ENCODE measurements around the gene GUK1. TPM values are rescaled to one million over a fixed set of nuclear protein-coding genes. Genes with fewer than 3 reads are reported as not detected.

The GUK1 gene
- total and polyA plus RNA-seq, 2 of the 8 experiments (the other 6 are each of a cell fraction or from before 2014, with no cell fraction given): 68.5 to 183 TPM

DNA sequence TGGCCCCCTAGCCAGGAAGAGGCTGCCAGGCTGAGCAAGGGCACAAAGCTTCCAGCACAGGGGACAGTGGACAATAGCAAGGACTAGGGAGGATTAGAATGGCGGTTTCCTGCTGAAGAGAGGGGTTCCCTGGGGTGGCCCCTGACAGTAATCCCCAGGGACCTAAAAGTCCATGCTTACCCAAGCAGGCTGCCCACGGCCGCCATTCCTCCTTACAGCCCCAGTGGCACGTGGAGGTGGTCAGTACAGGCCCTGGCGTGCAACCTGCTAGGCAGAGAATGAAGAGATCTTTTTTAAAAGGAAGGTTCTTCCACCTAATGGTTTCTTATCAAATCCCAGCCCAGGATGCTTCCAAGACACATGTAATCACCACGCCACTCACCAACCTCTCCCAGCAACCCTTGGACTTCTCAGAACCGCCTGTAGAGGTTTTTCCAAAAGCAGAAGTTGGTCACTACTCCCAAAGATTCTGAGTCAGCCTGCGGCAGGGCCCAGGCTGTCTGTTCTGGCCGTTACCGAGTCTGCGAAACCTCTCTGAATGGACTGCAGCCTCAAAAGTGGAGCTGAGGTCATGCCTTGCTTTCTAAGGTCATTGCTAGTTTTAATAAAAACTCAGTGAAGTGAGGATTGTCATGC, 31.9 kb upstream of the GUK1 start:
- H3K79me1 ChIP-seq (ENCODE audit: low read depth, low read length): peaks cover 12% of the 10 kb centered on the region; the same call in 1 of the 2 replicates
- H3K79me2 ChIP-seq (ENCODE audit: control insufficient read depth in 1 of 2, insufficient read depth in 2 of 2, low read length in 2 of 2): peaks cover 3 to 8% of the 10 kb centered on the region in 2 experiments; a peak in 2 of 4 replicates
- H3K14ac ChIP-seq (ENCODE audit: insufficient read length): no peak overlapping the region
- H3K56ac ChIP-seq (replicated peaks; ENCODE audit: insufficient read length, low read depth, low read length): no peak overlapping the region
- H3K27me3 ChIP-seq (replicated peaks in 1 of 4; ENCODE audit: control insufficient read depth in 3 of 4, extremely low read depth in 1 of 4, insufficient read depth in 3 of 4, low read length in 3 of 4): peaks cover 0 to 6% (median 5%) of the 10 kb centered on the region in 4 experiments; a peak in 2 of 7 replicates
- peak overlapping the region in 3 of 4 experiments; percentile 85 to 95 (median 87); a peak in 3 of 7 replicates for H3K9ac ChIP-seq (replicated peaks in 1 of 4; ENCODE audit: extremely low read depth in 1 of 4, low read depth in 3 of 4, low read length in 3 of 4)
- no peaks in the 10 kb centered on the region for H3K9me3 ChIP-seq (ENCODE audit: insufficient read depth in 2 of 2, low read depth in 1 of 2, low read length in 1 of 2)
- H2BK20ac ChIP-seq (ENCODE audit: low read length): no peak overlapping the region
- FAIRE-seq (no peak), DNase-seq (ENCODE audit: low read depth in 1 of 2, low spot score in 2 of 2) (no peak)
- 0 out of 2 replicates have a peak overlapping the region, but pooled peaks have one; percentile 15 for H2AK5ac ChIP-seq (ENCODE audit: low read depth, low read length)
- H3K23ac ChIP-seq (ENCODE audit: insufficient read length): no peak overlapping the region
- H2BK15ac ChIP-seq (ENCODE audit: low read length): no peak overlapping the region
- no peak overlapping the region for H3K27ac ChIP-seq (ENCODE audit: low read depth, low read length)
- no peak overlapping the region for H2BK120ac ChIP-seq (replicated peaks; ENCODE audit: low read depth, low read length)
- H3K4me1 ChIP-seq (replicated peaks in 1 of 4; ENCODE audit: control insufficient read depth in 3 of 4, insufficient read depth in 4 of 4, low read length in 3 of 4): peaks cover 0 to 7% (median under 1%) of the 10 kb centered on the region in 4 experiments; a peak in 6 of 7 replicates
- H4K91ac ChIP-seq (replicated peaks; ENCODE audit: insufficient read length, low read length): no peak overlapping the region
- H2AFZ ChIP-seq (ENCODE audit: low read length): no peak overlapping the region
- peaks cover 3 to 16% (median 8%) of the 10 kb centered on the region in 4 experiments; a peak in 5 of 8 replicates for H3K36me3 ChIP-seq (ENCODE audit: control insufficient read depth in 2 of 4, insufficient read depth in 4 of 4, low read length in 3 of 4)
- peaks cover 8% of the 10 kb centered on the region; the same call in 1 of the 2 replicates for H3K23me2 ChIP-seq (ENCODE audit: low read depth, low read length)
- H3K18ac ChIP-seq (ENCODE audit: extremely low read depth, low read length): no peak overlapping the region
- H4K20me1 ChIP-seq (replicated peaks in 1 of 2; ENCODE audit: control insufficient read depth in 1 of 2, insufficient read depth in 2 of 2, low read length in 2 of 2): peaks cover 0 to 13% of the 10 kb centered on the region in 2 experiments
- no peak overlapping the region for H2BK12ac ChIP-seq (ENCODE audit: low read depth, low read length)
- 87% methylated on average over 11 of the region's 11 CpGs; no CpG with 5 or more reads in 1 of the 2 experiments for WGBS, 2 experiments (ENCODE audit: extremely low coverage in 1 of 2, insufficient coverage in 1 of 2, insufficient read length in 1 of 2, insufficient replicate concordance in 2 of 2, low coverage in 1 of 2, low lambda C conversion rate in 2 of 2, missing lambda C conversion rate in 1 of 2)
- peak overlapping the region; percentile 79 to 90 for H3K4me2 ChIP-seq (ENCODE audit: insufficient read depth in 1 of 2, low read depth in 2 of 2, low read length in 2 of 2)
- no peak overlapping the region for H4K5ac ChIP-seq (ENCODE audit: insufficient read length, low read depth, low read length)
- H3K4me3 ChIP-seq (ENCODE audit: extremely low read depth in 1 of 4, insufficient read depth in 2 of 4, low read depth in 3 of 4, low read length in 4 of 4): peak overlapping the region; percentile 71 to 96 (median 88)
- H3K4ac ChIP-seq (replicated peaks; ENCODE audit: insufficient read length, low read depth, low read length): no peak overlapping the region
- H4K8ac ChIP-seq (ENCODE audit: extremely low read depth, insufficient read depth, low read length): peak overlapping the region; percentile 59; the same call in 1 of the 2 replicates
- ChIA-PET CTCF (ENCODE audit: partially characterized antibody) (interaction anchor here (1.3 to 1.8 kb wide), 2 partner anchors 103 to 109 kb away, joined by 4 to 8 read pairs; no protein-coding TSS in a partner anchor), POLR2A (ENCODE audit: partially characterized antibody) (interaction anchor here (0.8 to 1.6 kb wide), 5 partner anchors 8 to 26 kb away, joined by 3 to 4 read pairs (median 3); partner anchors contain the start of gene ARF1)
- H2BK5ac ChIP-seq (ENCODE audit: low read depth, low read length): no peak overlapping the region
- TF ChIP-seq, protein P1, sequence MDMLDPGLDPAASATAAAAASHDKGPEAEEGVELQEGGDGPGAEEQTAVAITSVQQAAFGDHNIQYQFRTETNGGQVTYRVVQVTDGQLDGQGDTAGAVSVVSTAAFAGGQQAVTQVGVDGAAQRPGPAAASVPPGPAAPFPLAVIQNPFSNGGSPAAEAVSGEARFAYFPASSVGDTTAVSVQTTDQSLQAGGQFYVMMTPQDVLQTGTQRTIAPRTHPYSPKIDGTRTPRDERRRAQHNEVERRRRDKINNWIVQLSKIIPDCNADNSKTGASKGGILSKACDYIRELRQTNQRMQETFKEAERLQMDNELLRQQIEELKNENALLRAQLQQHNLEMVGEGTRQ (IDR thresholded peaks at IDR 0.05; ENCODE audit: low read length): no peak
- TF ChIP-seq BCL11A (IDR thresholded peaks at IDR 0.05; ENCODE audit: low read depth in 2 of 2, low read length in 2 of 2) (no peak), TAF7 (optimal IDR thresholded peaks at IDR 0.05; ENCODE audit: borderline replicate concordance, low read depth, low read length) (no peak), NRF1 (IDR thresholded peaks at IDR 0.05; ENCODE audit: low read depth, low read length) (no peak), TCF12 (IDR thresholded peaks at IDR 0.05; ENCODE audit: low read depth, low read length) (no peak), POU5F1 (IDR thresholded peaks at IDR 0.05; ENCODE audit: low read depth, low read length) (no peak), CHD2 (IDR thresholded peaks at IDR 0.05; ENCODE audit: low read length) (no peak), SAP30 (IDR thresholded peaks at IDR 0.05; ENCODE audit: insufficient read depth, insufficient replicate concordance, low read length) (no peak), SP2 (IDR thresholded peaks at IDR 0.05; ENCODE audit: low read length) (no peak), TBP (IDR thresholded peaks at IDR 0.05; ENCODE audit: low read depth, low read length) (no peak), EZH2 (IDR thresholded peaks at IDR 0.05; ENCODE audit: low read depth, low read length, severe bottlenecking) (no peak)
